Stimulated activated CD4-positive, alpha-beta T cell treated with anti-CD3 and anti-CD28 coated beads, Interleukin-4, amount 100 ng/mL, for 24 hours (primary cell): Measurements from ENCODE around the gene PROC.
"Not testable (repeated sequence)": the region's sequence is repeated elsewhere in the genome, so short reads cannot be mapped to it uniquely, and the experiment has no call there.

Experiments used
- DNase-seq: peaks from one replicate; pipeline ENCODE4 v3.0.0-alpha.2; 2020

PROC gene

GRCh38 chr2:127428057-127428814 lies 10.0 kb downstream of the PROC start:
- DNase-seq = no peak

- no peak for DNase-seq
Observed at GRCh38 chr2:127428815-127429109, 10.5 kb downstream of the PROC start.

- no peak for DNase-seq
Observed at GRCh38 chr2:127429291-127429690, 11.1 kb downstream of the PROC start.

- no peak for DNase-seq
Observed at GRCh38 chr2:127429844-127430425, 11.7 kb downstream of the PROC start.

- no peak for DNase-seq
Observed at GRCh38 chr2:127431408-127432023, 13.3 kb downstream of the PROC start.

- DNase-seq = no peak
Observed at GRCh38 chr2:127434515-127434914, 16.3 kb downstream of the PROC start.

- no peak for DNase-seq
Observed at GRCh38 chr2:127437056-127437455, 18.8 kb downstream of the PROC start.

GRCh38 chr2:127437781-127438726 lies 19.8 kb downstream of the PROC start:
- DNase-seq = no peak

- DNase-seq = no peak
Observed at GRCh38 chr2:127439343-127439742, 21.1 kb downstream of the PROC start.

GRCh38 chr2:127448526-127448925 lies 30.3 kb downstream of the PROC start:
- no peak for DNase-seq

GRCh38 chr2:127449414-127449813 lies 31.2 kb downstream of the PROC start:
- DNase-seq = no peak

GRCh38 chr2:127449898-127450297 lies 31.7 kb downstream of the PROC start:
- no peak for DNase-seq

GRCh38 chr2:127451981-127452380 lies 33.8 kb downstream of the PROC start:
- DNase-seq = no peak

GRCh38 chr2:127452423-127452822 lies 34.2 kb downstream of the PROC start:
- DNase-seq = not testable (repeated sequence)

- no peak for DNase-seq
Observed at GRCh38 chr2:127453013-127453391, 34.8 kb downstream of the PROC start.

GRCh38 chr2:127453392-127454171 lies 35.4 kb downstream of the PROC start:
- no peak for DNase-seq

- no peak for DNase-seq
Observed at GRCh38 chr2:127454595-127455565, 36.7 kb downstream of the PROC start.

- DNase-seq = no peak
Observed at GRCh38 chr2:127455566-127456493, 37.6 kb downstream of the PROC start.

- no peak for DNase-seq
Observed at GRCh38 chr2:127456960-127457359, 38.7 kb downstream of the PROC start.

- no peak for DNase-seq
Observed at GRCh38 chr2:127462461-127462860, 44.2 kb downstream of the PROC start.
